ENCODE results near the gene ANXA6.
"Not testable (repeated sequence)": the region's sequence is repeated elsewhere in the genome, so short reads cannot be mapped to it uniquely, and the experiment has no call there.

The ANXA6 gene

GRCh38 chr5:151180291-151180690 lies 22.7 kb upstream of the ANXA6 start:
- DNase-seq = no peak

DNA sequence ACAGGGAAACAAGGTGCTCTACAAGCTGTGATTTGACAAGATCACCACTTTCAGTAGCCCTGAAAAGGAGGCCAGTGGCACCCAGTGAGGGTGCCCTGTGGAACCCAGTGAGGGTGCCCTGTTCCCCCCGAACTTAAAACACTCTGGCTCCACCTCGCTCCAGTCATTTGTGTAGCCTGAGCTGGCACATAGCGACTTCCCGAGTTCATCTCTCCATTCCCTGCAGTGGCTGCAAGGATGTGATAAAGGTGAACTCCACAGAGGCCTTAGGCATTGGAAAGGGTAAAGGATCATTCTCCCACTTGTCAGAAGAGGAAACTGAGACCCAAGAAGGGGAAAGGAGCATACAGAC lies 21.9 kb upstream of the ANXA6 start:
- no peak for DNase-seq

- DNase-seq = no peak
Measured at GRCh38 chr5:151178777-151179488, 21.4 kb upstream of the ANXA6 start.

DNA sequence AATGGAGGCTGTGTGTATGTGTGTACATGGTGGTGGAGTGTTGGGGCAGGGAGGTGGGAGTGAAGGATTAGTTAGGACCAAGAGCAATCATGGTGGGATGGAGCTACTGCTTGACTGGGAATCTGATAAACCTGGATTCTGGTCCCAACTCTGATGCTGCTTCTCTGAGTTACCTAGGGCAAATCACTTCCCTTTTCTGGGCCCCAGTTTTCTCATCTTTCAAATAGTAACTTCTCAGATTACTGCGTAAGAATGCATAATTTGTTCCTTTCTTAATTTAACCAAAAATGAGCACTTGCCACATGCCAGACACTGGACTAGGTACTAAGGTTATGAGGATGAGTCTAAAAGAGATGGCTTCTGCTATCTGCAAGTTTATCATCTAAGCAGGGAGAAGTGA lies 20.8 kb upstream of the ANXA6 start:
- DNase-seq = no peak

GRCh38 chr5:151176268-151176667 lies 18.7 kb upstream of the ANXA6 start:
- not testable (repeated sequence) for DNase-seq

- no peak for DNase-seq
Measured at GRCh38 chr5:151174612-151175101, 17.1 kb upstream of the ANXA6 start.

GRCh38 chr5:151173711-151174611 lies 16.4 kb upstream of the ANXA6 start:
- no peak for DNase-seq

DNA sequence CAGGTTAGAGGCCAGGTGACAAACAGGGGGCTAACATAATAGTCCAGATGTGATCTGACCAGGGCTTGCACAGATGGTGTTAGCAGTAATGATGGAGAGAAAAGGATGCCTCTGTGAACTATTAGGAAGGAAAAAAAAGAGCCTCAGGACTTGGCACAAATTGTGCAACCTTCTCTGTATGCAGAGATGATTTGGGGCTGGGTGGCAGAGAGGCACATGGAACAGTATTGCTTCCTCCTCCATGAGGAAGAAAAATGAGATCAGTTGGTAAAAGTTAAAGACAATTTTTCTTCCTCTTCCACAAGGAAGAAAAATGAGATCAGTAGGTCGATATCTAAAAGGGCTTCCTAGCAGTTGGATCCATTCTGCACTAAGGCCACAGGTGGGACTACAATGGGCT lies 13.9 kb upstream of the ANXA6 start:
- DNase-seq = no peak

DNA sequence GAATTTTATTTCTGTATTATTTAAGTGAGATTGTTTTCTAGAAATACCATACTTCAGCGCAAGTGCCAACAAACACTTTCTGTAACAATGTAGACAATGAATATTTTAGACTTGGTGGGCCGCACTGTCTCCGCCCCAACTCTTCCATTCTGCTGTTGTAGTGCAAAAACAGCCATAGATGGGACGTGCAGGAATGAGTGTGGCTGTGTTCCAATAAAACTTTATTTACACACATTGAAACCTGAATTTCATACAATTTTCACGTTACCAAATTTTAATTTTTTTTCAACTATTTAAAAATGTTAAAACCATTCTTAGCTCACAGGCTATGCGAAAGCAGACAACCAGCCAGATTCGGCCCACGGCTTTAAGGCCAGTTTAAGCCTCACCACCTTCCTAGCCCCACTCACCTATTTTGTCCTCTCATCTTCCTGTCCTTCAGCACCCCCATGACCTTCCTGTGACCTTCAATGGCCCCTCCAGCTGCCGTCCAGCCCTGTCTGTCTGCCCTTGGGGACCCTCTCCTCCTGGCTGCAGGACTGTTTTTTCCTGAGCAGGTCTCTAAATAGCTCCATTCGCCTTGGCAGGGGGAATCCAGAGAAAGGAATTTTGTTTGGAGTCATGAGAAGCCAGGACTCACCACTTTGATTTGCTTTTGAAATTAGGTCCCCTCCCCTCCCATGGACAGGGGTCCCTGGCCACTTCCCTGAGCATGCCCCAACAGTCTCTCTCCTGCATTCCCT lies 11.2 kb upstream of the ANXA6 start:
- no peak for DNase-seq

DNA sequence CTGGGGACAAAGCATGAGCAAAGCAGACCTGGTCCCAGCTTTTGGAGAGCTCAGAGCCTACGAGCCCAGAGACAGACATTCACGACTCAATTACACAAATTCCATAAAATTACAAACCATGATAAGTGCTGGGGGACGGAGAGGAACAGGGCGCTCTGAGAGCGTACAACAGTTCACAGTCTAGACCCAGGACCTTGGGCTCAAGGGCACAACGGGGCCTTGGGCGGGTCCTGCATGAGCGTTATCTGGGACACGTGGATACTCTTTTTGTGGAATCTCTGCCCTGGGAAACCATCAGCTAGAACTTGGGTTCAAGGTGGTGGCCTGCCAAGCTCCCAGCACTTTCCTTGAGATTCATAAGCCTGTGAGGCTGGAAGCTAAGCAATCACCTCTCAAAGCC lies 9.4 kb upstream of the ANXA6 start:
- DNase-seq = no peak

- peak; percentile 66 for DNase-seq
Measured at GRCh38 chr5:151164687-151165392, 7.3 kb upstream of the ANXA6 start.

DNA sequence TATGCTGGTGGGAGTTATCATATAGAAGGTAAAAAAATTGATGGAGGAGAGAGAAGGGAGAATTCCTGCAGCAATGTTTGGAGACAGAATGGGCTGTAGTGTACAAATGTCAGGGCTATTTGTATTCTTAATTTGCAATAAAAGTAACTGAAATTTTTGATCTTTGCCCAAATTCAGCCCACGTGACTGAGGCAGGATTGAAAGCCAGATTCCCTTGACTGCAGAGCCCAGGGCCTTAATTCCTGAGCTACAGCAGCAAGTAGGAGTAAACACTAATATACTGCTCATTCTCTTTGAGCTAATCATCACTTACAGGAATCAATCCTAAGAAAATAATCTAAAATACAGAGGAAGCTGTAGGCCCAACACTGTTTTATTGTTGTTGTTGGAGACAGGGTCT lies 5.2 kb upstream of the ANXA6 start:
- DNase-seq = no peak

DNA sequence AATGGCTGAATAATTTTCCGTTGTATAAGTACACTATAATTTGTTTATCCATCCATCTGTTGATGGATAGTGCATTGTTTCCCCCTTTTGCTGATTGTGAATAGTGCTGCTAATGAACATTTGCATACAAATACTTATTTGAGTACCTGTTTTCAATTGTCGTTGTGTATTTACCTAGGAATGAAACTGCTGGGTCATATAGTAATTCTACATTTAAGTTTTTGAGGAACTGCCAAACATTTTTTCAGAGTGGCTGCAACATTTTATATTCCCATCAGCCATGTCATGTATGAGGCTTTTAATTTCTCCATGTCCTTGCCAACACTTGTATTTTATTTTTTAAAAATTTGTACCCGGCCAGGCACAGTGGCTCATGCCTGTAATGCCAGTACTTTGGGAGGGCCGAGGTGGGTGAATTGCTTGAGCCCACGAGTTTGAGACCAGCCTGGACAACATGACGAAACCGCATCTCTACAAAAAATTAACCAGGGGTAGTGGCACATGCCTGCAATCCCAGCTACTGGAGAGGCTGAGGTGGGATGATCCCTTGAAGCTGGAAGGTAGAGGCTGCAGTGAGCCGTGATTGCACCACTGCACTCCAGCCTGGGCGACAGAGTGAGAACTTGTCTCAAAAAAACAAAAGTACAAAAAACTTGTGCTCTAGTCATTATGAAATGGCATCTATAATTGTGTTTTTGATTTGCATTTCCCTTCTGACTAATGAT lies 2.2 kb upstream of the ANXA6 start:
- no peak for DNase-seq

DNA sequence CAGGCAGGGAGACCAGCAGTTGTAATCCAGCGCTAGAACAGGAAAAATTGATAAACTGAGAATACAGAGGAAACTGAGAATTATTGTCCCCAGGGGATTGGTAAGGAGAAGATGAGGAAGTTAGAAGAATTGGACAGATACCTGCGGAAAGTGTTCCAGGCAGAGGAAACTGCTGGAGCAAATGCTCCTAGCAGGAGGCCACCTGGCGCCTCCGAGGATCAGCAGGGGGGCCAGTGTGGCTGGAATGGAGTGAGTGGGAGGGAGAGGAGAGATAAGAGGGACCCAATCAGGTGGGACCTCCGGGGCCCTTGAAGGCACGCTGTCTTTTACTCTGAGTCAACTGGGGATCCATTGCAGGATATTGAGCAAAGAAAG lies 695 bp upstream of the ANXA6 start:
- no peak for DNase-seq

DNA sequence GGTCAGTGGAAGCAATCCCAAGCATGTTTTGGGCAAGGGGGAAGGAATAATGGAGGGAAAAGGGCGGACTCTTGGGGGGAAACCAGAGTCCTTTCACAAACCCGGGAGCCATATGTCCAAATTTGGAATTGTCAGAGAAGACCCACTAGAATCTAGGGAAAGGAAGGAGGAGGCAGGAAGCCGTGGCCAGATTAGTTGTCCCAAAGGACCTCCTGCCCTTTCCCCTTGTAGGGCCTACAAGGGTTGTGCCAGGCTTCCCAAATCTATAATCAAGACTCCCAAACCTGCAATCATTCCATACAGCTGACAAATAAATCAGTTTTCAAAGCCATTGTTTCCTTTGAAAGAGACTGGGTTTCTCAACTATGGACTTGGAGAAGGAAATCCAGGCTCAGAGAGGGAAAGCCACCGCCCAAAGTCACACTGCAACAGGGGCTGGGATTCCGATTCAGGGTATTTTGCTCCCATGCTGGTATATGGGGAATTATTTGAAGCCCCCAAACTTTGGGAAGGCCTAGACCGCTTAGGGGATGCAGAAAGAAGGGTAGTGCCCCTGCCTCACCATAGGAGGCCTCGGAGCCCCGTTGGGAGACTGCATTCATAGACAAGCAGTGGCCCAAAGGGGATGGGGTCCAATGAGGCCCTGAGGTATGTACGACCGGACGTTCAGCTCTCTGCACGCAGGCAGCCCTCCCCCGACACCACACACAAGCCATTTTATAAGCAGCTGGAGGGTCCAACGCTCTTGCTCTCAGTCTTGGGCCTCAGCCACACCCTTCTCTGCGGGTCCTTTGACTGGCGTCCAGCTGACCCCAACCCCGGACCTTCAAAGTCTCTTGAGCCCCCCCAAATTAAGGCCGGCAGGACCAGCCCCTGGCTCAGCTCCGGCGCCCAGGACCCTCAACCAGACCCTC lies 815 bp downstream of the ANXA6 start:
- DNase-seq = peak; percentile 18

GRCh38 chr5:151155775-151156506 lies 1.6 kb downstream of the ANXA6 start:
- DNase-seq = no peak

- peak; percentile 44 for DNase-seq
Measured at GRCh38 chr5:151154931-151155774, 2.4 kb downstream of the ANXA6 start.

GRCh38 chr5:151153766-151154272 lies 3.8 kb downstream of the ANXA6 start:
- DNase-seq = no peak

- DNase-seq = no peak
Measured at GRCh38 chr5:151153300-151153699, 4.3 kb downstream of the ANXA6 start.

Measured in T-helper 9 cell (primary cell).